ENCODE results near the gene SERHL2.

- TF ChIP-seq CTCF (IDR thresholded peaks at IDR 0.05) (no peak), POLR2AphosphoS5 (IDR thresholded peaks at IDR 0.05; ENCODE audit: insufficient read depth in 1 of 2, low read depth in 1 of 2) (no peak)
These were observed 12.2 kb downstream of the SERHL2 start for GRCh38 chr22:42565956-42566355.

All from vagina (tissue), 2 donors.